K562 (cell line): ENCODE measurements around the gene KLHL8. TPM values are rescaled to one million over a fixed set of nuclear protein-coding genes. Genes with fewer than 3 reads are reported as not detected.

Experiments used
- ATAC-seq: fragments of 200-7000 bp; cut with Tn5 transposase; 3 replicates; pipeline ENCODE4 v1.9.1; 2020; ENCODE audit warnings: moderate library complexity
- BruUV-seq: library from RNA; stranded (reverse); fragments of 400-500 nt; replicated peaks from 2 replicates; lab custom pipeline; 2021; lab: Mats Ljungman, UMichigan
- CTCF ChIA-PET: fragments of 300-600 bp; formaldehyde crosslinking; extraction: SDS; loops from one replicate; lab custom pipeline; 2021; ENCODE audit warnings: low intra/inter-chr PET ratio; lab: Yijun Ruan, JAX
- POLR2A ChIA-PET: fragments of 300-600, 350-650 bp; sonication (Branson Sonifier 250); formaldehyde crosslinking; extraction: SDS; loops from one replicate; lab custom pipeline; 2021; ENCODE audit warnings: antibody characterized with exemption, inconsistent platforms; lab: Yijun Ruan, JAX
- DNase-seq, 4 experiments: peaks; one replicate each; pipeline versions ENCODE4 v3.0.0 to v3.0.0-alpha.2; 2011 to 2018; ENCODE audit warnings: low spot score in 3 of 4, mixed read lengths in 3 of 4; ENCODE audit errors: extremely low read depth in 1 of 4
- FAIRE-seq: peaks from 2 replicates; lab custom pipeline; 2011; peaks lifted over from hg19 to GRCh38; lab: Jason Lieb, UNC
- H2AFZ ChIP-seq: 2 replicates; pipeline ENCODE4 v1.6.0; 2011; ENCODE audit warnings: low read depth, low read length, control low read depth, inconsistent platforms
- H3K27ac ChIP-seq: fragments of 200-600 bp; 3 replicates; pipeline ENCODE4 v1.8.0; 2011; ENCODE audit warnings: low read depth, mild to moderate bottlenecking, control low read depth, inconsistent platforms, low read length, moderate library complexity, mixed read lengths; ENCODE audit errors: extremely low read depth
- H3K27me3 ChIP-seq, 2 experiments: fragments of 300-600 bp in 1 of 2; 2 replicates in 1 of 2; 3 replicates in 1 of 2; pipeline versions ENCODE4 v1.6.0 to v1.8.0; 2011; ENCODE audit warnings: inconsistent platforms in 2 of 2, low read length in 2 of 2, mild to moderate bottlenecking in 1 of 2, mixed read lengths in 1 of 2, moderate library complexity in 1 of 2; ENCODE audit not compliant: control insufficient read depth in 2 of 2, insufficient read depth in 2 of 2
- H3K36me3 ChIP-seq: fragments of 300-600 bp; 3 replicates; pipeline ENCODE4 v1.8.0; 2011; ENCODE audit warnings: mild to moderate bottlenecking, low read length, inconsistent platforms; ENCODE audit not compliant: control insufficient read depth, insufficient read depth
- H3K4me1 ChIP-seq, 2 experiments: fragments of 200-600 bp in 1 of 2; replicated peaks in 1 of 2; 2 replicates in 1 of 2; 3 replicates in 1 of 2; pipeline versions ENCODE4 v1.5.1 to v1.8.0; 2011; ENCODE audit warnings: inconsistent platforms in 2 of 2, low read length in 2 of 2, mild to moderate bottlenecking in 1 of 2, mixed read lengths in 1 of 2, moderate library complexity in 1 of 2; ENCODE audit not compliant: control insufficient read depth in 2 of 2, insufficient read depth in 2 of 2
- H3K4me2 ChIP-seq: 2 replicates; pipeline ENCODE4 v1.6.1; 2011; ENCODE audit warnings: low read length, control low read depth, inconsistent platforms, mixed read lengths; ENCODE audit not compliant: insufficient read depth
- H3K4me3 ChIP-seq: fragments of 200-600 bp; sonication (generic), shearing (Covaris generic); 2 replicates; pipeline ENCODE4 v1.5.1; 2016; ENCODE audit warnings: control low read depth, inconsistent platforms
- H3K79me2 ChIP-seq: fragments of 200-600 bp; 3 replicates; pipeline ENCODE4 v1.8.0; 2011; ENCODE audit warnings: low read length, inconsistent platforms; ENCODE audit not compliant: control insufficient read depth, insufficient read depth
- H3K9ac ChIP-seq, 2 experiments: 2 replicates each; pipeline versions ENCODE4 v1.6.0 to v1.6.1; 2011; ENCODE audit warnings: low read depth in 2 of 2, low read length in 2 of 2, control low read depth in 1 of 2, inconsistent platforms in 1 of 2, mild to moderate bottlenecking in 1 of 2, mixed read lengths in 1 of 2; ENCODE audit not compliant: insufficient read depth in 1 of 2
- H3K9me1 ChIP-seq: one replicate; pipeline ENCODE4 v1.6.0; 2011; ENCODE audit warnings: inconsistent platforms, mild to moderate bottlenecking, low read length, moderate library complexity; ENCODE audit not compliant: control insufficient read depth, insufficient read depth
- H3K9me3 ChIP-seq: replicated peaks from 2 replicates; pipeline ENCODE4 v1.5.1; 2011; ENCODE audit warnings: low read depth, low read length, inconsistent platforms; ENCODE audit not compliant: control insufficient read depth, insufficient read depth
- H4K20me1 ChIP-seq: replicated peaks from 2 replicates; pipeline ENCODE4 v1.6.1; 2011; ENCODE audit warnings: low read length, inconsistent platforms, mixed read lengths; ENCODE audit not compliant: control insufficient read depth, insufficient read depth
- EP300 ChIP-seq: IDR thresholded peaks from 2 replicates; pipeline ENCODE4 v1.6.1; 2012; ENCODE audit warnings: low read length, improper control_type of control experiment
- FOXK1 ChIP-seq: sonication (generic); formaldehyde crosslinking; IDR thresholded peaks from 2 replicates; pipeline ENCODE4 v1.8.0; 2022; ENCODE audit warnings: missing genetic modification reagents, mild to moderate bottlenecking, borderline replicate concordance
- KDM5B ChIP-seq: fragments of 200-600 bp; sonication (generic); IDR thresholded peaks from 2 replicates; pipeline ENCODE4 v1.6.1; 2012; ENCODE audit warnings: low read depth, mild to moderate bottlenecking, moderate library complexity, low read length, control low read depth, inconsistent platforms; ENCODE audit not compliant: insufficient replicate concordance
- PCBP2 ChIP-seq: fragments of 200-400 bp; formaldehyde crosslinking; IDR thresholded peaks from 2 replicates; pipeline ENCODE4 v1.6.1; 2018; ENCODE audit warnings: low read length, low read depth, mild to moderate bottlenecking, moderate library complexity; ENCODE audit not compliant: poor library complexity, severe bottlenecking
- RBM17 ChIP-seq: fragments of 200-400 bp; formaldehyde crosslinking; IDR thresholded peaks from 2 replicates; pipeline ENCODE4 v1.6.1; 2017; ENCODE audit warnings: low read depth, mild to moderate bottlenecking, low read length, borderline replicate concordance
- SREBF1 ChIP-seq: fragments of 150-350 bp; IDR thresholded peaks from 2 replicates; pipeline ENCODE4 v1.6.1; 2014; ENCODE audit warnings: antibody characterized with exemption, low read depth, low read length, borderline replicate concordance
- XRCC4 ChIP-seq: IDR thresholded peaks from one replicate; pipeline ENCODE4 v1.6.1; 2011; ENCODE audit not compliant: insufficient read depth, insufficient read length; ENCODE audit errors: extremely low read depth
- ZKSCAN8 ChIP-seq: fragments of 200-800 bp; sonication (Bioruptor generic); IDR thresholded peaks from 2 replicates; pipeline ENCODE4 v1.6.1; 2016; ENCODE audit warnings: missing genetic modification characterization, missing compliant biosample characterization
- ZNF124 ChIP-seq: sonication (generic); formaldehyde crosslinking; IDR thresholded peaks from 2 replicates; pipeline ENCODE4 v1.8.1; 2022; ENCODE audit warnings: missing genetic modification reagents
- ZNF589 ChIP-seq: fragments of 200-800 bp; sonication (Bioruptor generic); IDR thresholded peaks from 2 replicates; pipeline ENCODE4 v1.6.1; 2016; ENCODE audit warnings: low read depth, missing genetic modification characterization, missing compliant biosample characterization
- WGBS: fragments of 100-300 bp; shearing (Covaris generic); methylation state at CpG from one replicate; pipeline ENCODE4 v1.1.6; 2016; ENCODE audit warnings: low coverage, mixed read lengths; ENCODE audit not compliant: insufficient coverage; ENCODE audit errors: missing lambda C conversion rate; 5-methylcytosine and 5-hydroxymethylcytosine counted together
- in situ Hi-C: fragments of 300-500 bp; cut with MboI; formaldehyde crosslinking; loops from 4 replicates; pipeline ENCODE4 v1.15.0; 2018; ENCODE audit warnings: inconsistent platforms, mixed read lengths
- intact Hi-C: fragments of 100-400 bp; cut with micrococcal nuclease; formaldehyde crosslinking; loops from 2 replicates; pipeline ENCODE4 v1.14.2; 2022
- polyA plus RNA-seq, 8 experiments: library from polyadenylated mRNA; depleted of rRNA in 4 of 8; stranded (reverse) in 5 of 8; unstranded in 3 of 8; fragments of >200 nt; fragmentation: Nextera tagmentation in 2 of 8; fragmentation: Illumina TruSeq in 1 of 8; extraction: Ambion mirVana in 2 of 8; extraction: Trizol in 1 of 8; gene quantifications; 2 replicates each; pipeline versions ENCODE4 v1.2.1 to v1.2.3, GENCODE V29; 2011 to 2014; ENCODE audit warnings: inconsistent platforms in 1 of 8, missing spikeins in 1 of 8
- total RNA-seq, 7 experiments: library from RNA; depleted of rRNA in 6 of 7; stranded (reverse); fragments of >200 nt in 6 of 7; fragmentation: Illumina TruSeq in 2 of 7; extraction: Trizol in 2 of 7; gene quantifications; 2 replicates each; pipeline versions ENCODE4 v1.2.1 to v1.2.3, GENCODE V29; 2011 to 2021; ENCODE audit warnings: low replicate concordance in 1 of 7

KLHL8 gene
- total and polyA plus RNA-seq, 9 of the 15 experiments (the other 6 are each of a cell fraction or from before 2014, with no cell fraction given), result 8.7 to 25.3 (median 15.7) TPM

DNA sequence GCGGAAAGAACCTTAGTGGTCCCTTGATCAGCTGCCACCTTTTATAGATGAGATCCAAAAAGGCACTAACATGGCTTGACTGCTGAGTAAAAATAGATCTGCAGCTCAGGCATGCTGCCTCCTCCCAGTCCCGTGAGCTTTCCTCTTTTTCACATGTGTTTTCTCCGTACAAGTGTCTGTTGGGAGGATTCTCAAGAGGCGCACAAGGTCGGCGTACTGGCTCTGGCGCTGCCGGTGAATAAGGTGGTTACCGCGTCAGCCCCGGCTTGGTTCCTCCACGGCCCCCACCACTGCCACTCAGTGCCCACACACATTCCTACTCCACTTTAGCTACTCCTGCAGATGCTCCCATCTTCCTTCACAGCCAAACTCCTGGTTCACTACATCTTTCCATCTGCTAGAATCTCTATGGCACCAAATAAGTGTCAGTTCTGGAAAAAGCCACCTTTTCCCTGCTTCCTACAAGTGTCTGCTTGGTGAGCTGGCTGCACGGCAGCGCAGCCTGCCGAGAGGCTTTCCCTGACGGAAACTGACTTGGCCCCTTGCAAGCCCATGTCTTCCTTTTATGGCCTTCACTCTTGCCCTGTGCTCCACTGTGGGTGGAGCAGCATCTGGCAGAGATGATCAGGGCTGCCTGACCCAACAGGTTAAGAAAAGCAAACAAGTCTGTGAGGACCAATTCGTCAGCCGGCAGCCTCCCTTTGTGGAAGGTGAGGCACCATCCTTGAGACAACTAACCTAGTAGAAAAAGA, 99.8 kb downstream of the KLHL8 start:
- Histone ChIP-seq H4K20me1 (no peaks in the 10 kb centered on the region), H3K27me3 (no peaks in the 10 kb centered on the region), H3K9me1 (no peaks in the 10 kb centered on the region), H3K36me3 (peaks cover 80% of the 10 kb centered on the region), H2AFZ (no peak overlapping the region), H3K4me2 (no peak overlapping the region), H3K4me1 (no peaks in the 10 kb centered on the region), H3K9ac (no peak overlapping the region), H3K4me3 (no peak overlapping the region), H3K9me3 (no peaks in the 10 kb centered on the region), H3K79me2 (no peaks in the 10 kb centered on the region; the same call in 2 of the 3 replicates), H3K27ac (no peak overlapping the region)
- BruUV-seq, result no TSS peak
- intact Hi-C loops, result no loop called here
- ChIA-PET POLR2A (no interaction called here), CTCF (no interaction called here)
- TF ChIP-seq EP300, result no peak
- no peak for TF ChIP-seq XRCC4
- in situ Hi-C loops, result loop anchor here (25.0 kb wide), 1 partner anchor 608 kb away; no protein-coding TSS in a partner anchor
- WGBS, result 89% methylated on average over 16 of the region's 18 CpGs
- ATAC-seq (no peak), DNase-seq (no peak), FAIRE-seq (no peak)

DNA sequence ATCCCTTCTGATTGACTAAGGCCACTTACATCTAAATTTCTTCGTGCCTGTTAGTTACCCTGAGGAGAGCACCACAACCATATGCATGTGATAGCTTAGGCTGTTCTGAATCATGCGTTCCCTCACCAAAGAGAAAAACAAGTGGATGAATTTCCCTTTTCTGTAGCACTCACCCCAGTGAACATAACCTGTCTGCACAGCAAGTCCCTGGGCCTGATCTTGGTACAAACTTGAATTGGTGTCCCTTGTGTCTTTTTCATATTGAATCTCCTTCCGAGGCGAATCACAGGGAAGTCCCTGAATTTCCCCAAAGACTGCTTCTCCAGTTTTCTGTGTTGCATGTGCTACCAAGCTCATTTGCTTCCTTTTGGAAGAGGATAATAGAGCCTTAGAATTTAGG, 100.4 kb downstream of the KLHL8 start:
- H3K9ac ChIP-seq, result no peak overlapping the region
- H3K36me3 ChIP-seq, result peaks cover 80% of the 10 kb centered on the region
- FAIRE-seq (no peak), DNase-seq (no peak)
- H3K4me1 ChIP-seq, result no peaks in the 10 kb centered on the region
- no peaks in the 10 kb centered on the region; the same call in 2 of the 3 replicates for H3K79me2 ChIP-seq
- H2AFZ ChIP-seq, result no peak overlapping the region
- ChIA-PET POLR2A (interaction anchor here (0.8 to 1.2 kb wide), 3 partner anchors 12 to 101 kb away, joined by 3 read pairs; no protein-coding TSS in a partner anchor), CTCF (no interaction called here)
- in situ Hi-C loops (loop anchor here (25.0 kb wide), 1 partner anchor 608 kb away; no protein-coding TSS in a partner anchor), intact Hi-C loops (no loop called here)
- no peaks in the 10 kb centered on the region for H3K27me3 ChIP-seq
- no peaks in the 10 kb centered on the region for H4K20me1 ChIP-seq
- H3K4me3 ChIP-seq, result no peak overlapping the region
- no peaks in the 10 kb centered on the region for H3K9me3 ChIP-seq
- no peak overlapping the region for H3K27ac ChIP-seq
- no peaks in the 10 kb centered on the region for H3K9me1 ChIP-seq
- 98% methylated on average over 4 of the region's 4 CpGs for WGBS
- H3K4me2 ChIP-seq, result no peak overlapping the region
- TF ChIP-seq ZKSCAN8 (no peak), RBM17 (no peak), ZNF589 (CRISPR knock-in tag) (no peak), FOXK1 (CRISPR knock-in tag) (no peak), SREBF1 (no peak), ZNF124 (no peak), KDM5B (no peak), PCBP2 (no peak)
- TF ChIP-seq, all 486 proteins: peak for 0
- BruUV-seq, result no TSS peak
- ATAC-seq, result no peak
